ENCODE results near the gene BMPR1A.
A peak's percentile ranks its signal among the peaks of the same experiment; 100 is the strongest.

Gene BMPR1A

GRCh38 chr10:86898511-86898910 is 142.1 kb downstream of the BMPR1A start:
- no peaks in the 10 kb centered on the region for H3K27me3 ChIP-seq (ENCODE audit: control insufficient read depth in 2 of 2, insufficient read depth in 2 of 2, low read length in 2 of 2)
- H3K9me3 ChIP-seq (ENCODE audit: control insufficient read depth in 2 of 2, low read length in 2 of 2) = no peaks in the 10 kb centered on the region
- H3K4me3 ChIP-seq (ENCODE audit: low read length in 2 of 2) = no peak overlapping the region
- peaks cover 11 to 12% of the 10 kb centered on the region in 2 donors for H3K36me3 ChIP-seq (ENCODE audit: control insufficient read depth in 2 of 2, insufficient read depth in 2 of 2, low read length in 2 of 2)
- H3K27ac ChIP-seq (ENCODE audit: low read depth in 2 of 2, low read length in 2 of 2) = no peak overlapping the region
- H3K9ac ChIP-seq (ENCODE audit: low read depth in 1 of 2, low read length in 2 of 2) = no peak overlapping the region
- H3K4me1 ChIP-seq (ENCODE audit: control insufficient read depth in 2 of 2, insufficient read depth in 2 of 2, low read length in 2 of 2) = peaks cover 0 to 9% of the 10 kb centered on the region in 2 donors

- Histone ChIP-seq H3K9me3 (ENCODE audit: control insufficient read depth in 2 of 2, low read length in 2 of 2) (no peaks in the 10 kb centered on the region), H3K4me3 (ENCODE audit: low read length in 2 of 2) (no peak overlapping the region), H3K27me3 (ENCODE audit: control insufficient read depth in 2 of 2, insufficient read depth in 2 of 2, low read length in 2 of 2) (no peaks in the 10 kb centered on the region), H3K27ac (ENCODE audit: low read depth in 2 of 2, low read length in 2 of 2) (no peak overlapping the region), H3K36me3 (ENCODE audit: control insufficient read depth in 2 of 2, insufficient read depth in 2 of 2, low read length in 2 of 2) (peaks cover 12% of the 10 kb centered on the region in 2 donors), H3K4me1 (ENCODE audit: control insufficient read depth in 2 of 2, insufficient read depth in 2 of 2, low read length in 2 of 2) (peaks cover 0 to 9% of the 10 kb centered on the region in 2 donors), H3K9ac (ENCODE audit: low read depth in 1 of 2, low read length in 2 of 2) (no peak overlapping the region)
Observed at GRCh38 chr10:86899132-86899531, 142.7 kb downstream of the BMPR1A start.

- no peaks in the 10 kb centered on the region for H3K9me3 ChIP-seq (ENCODE audit: control insufficient read depth in 2 of 2, low read length in 2 of 2)
- peaks cover 0 to 9% of the 10 kb centered on the region in 2 donors for H3K4me1 ChIP-seq (ENCODE audit: control insufficient read depth in 2 of 2, insufficient read depth in 2 of 2, low read length in 2 of 2)
- H3K4me3 ChIP-seq (ENCODE audit: low read length in 2 of 2) = no peak overlapping the region
- no peak overlapping the region for H3K27ac ChIP-seq (ENCODE audit: low read depth in 2 of 2, low read length in 2 of 2)
- H3K27me3 ChIP-seq (ENCODE audit: control insufficient read depth in 2 of 2, insufficient read depth in 2 of 2, low read length in 2 of 2) = no peaks in the 10 kb centered on the region
- H3K36me3 ChIP-seq (ENCODE audit: control insufficient read depth in 2 of 2, insufficient read depth in 2 of 2, low read length in 2 of 2) = peaks cover 13 to 17% of the 10 kb centered on the region in 2 donors
- no peak overlapping the region for H3K9ac ChIP-seq (ENCODE audit: low read depth in 1 of 2, low read length in 2 of 2)
Observed at GRCh38 chr10:86899670-86900276, 143.4 kb downstream of the BMPR1A start.

GRCh38 chr10:86900955-86901354 is 144.5 kb downstream of the BMPR1A start:
- no peak overlapping the region for H3K27ac ChIP-seq (ENCODE audit: low read depth in 2 of 2, low read length in 2 of 2)
- H3K27me3 ChIP-seq (ENCODE audit: control insufficient read depth in 2 of 2, insufficient read depth in 2 of 2, low read length in 2 of 2) = no peaks in the 10 kb centered on the region
- no peak overlapping the region for H3K4me3 ChIP-seq (ENCODE audit: low read length in 2 of 2)
- no peak overlapping the region for H3K9ac ChIP-seq (ENCODE audit: low read depth in 1 of 2, low read length in 2 of 2)
- H3K36me3 ChIP-seq (ENCODE audit: control insufficient read depth in 2 of 2, insufficient read depth in 2 of 2, low read length in 2 of 2) = peaks cover 22 to 23% of the 10 kb centered on the region in 2 donors
- H3K9me3 ChIP-seq (ENCODE audit: control insufficient read depth in 2 of 2, low read length in 2 of 2) = no peaks in the 10 kb centered on the region
- peaks cover 0 to 9% of the 10 kb centered on the region in 2 donors for H3K4me1 ChIP-seq (ENCODE audit: control insufficient read depth in 2 of 2, insufficient read depth in 2 of 2, low read length in 2 of 2)

- Histone ChIP-seq H3K27ac (ENCODE audit: low read depth in 2 of 2, low read length in 2 of 2) (no peak overlapping the region), H3K9me3 (ENCODE audit: control insufficient read depth in 2 of 2, low read length in 2 of 2) (no peaks in the 10 kb centered on the region), H3K4me1 (ENCODE audit: control insufficient read depth in 2 of 2, insufficient read depth in 2 of 2, low read length in 2 of 2) (peaks cover 0 to 9% of the 10 kb centered on the region in 2 donors), H3K27me3 (ENCODE audit: control insufficient read depth in 2 of 2, insufficient read depth in 2 of 2, low read length in 2 of 2) (no peaks in the 10 kb centered on the region), H3K36me3 (ENCODE audit: control insufficient read depth in 2 of 2, insufficient read depth in 2 of 2, low read length in 2 of 2) (peaks cover 28 to 32% of the 10 kb centered on the region in 2 donors), H3K9ac (ENCODE audit: low read depth in 1 of 2, low read length in 2 of 2) (no peak overlapping the region), H3K4me3 (ENCODE audit: low read length in 2 of 2) (no peak overlapping the region)
Observed at GRCh38 chr10:86904600-86904999, 148.2 kb downstream of the BMPR1A start.

GRCh38 chr10:86905429-86905828 is 149.0 kb downstream of the BMPR1A start:
- no peak overlapping the region for H3K27ac ChIP-seq (ENCODE audit: low read depth in 2 of 2, low read length in 2 of 2)
- H3K4me3 ChIP-seq (ENCODE audit: low read length in 2 of 2) = no peak overlapping the region
- no peaks in the 10 kb centered on the region for H3K9me3 ChIP-seq (ENCODE audit: control insufficient read depth in 2 of 2, low read length in 2 of 2)
- H3K4me1 ChIP-seq (ENCODE audit: control insufficient read depth in 2 of 2, insufficient read depth in 2 of 2, low read length in 2 of 2) = peaks cover 0 to 9% of the 10 kb centered on the region in 2 donors
- H3K27me3 ChIP-seq (ENCODE audit: control insufficient read depth in 2 of 2, insufficient read depth in 2 of 2, low read length in 2 of 2) = no peaks in the 10 kb centered on the region
- no peak overlapping the region for H3K9ac ChIP-seq (ENCODE audit: low read depth in 1 of 2, low read length in 2 of 2)
- H3K36me3 ChIP-seq (ENCODE audit: control insufficient read depth in 2 of 2, insufficient read depth in 2 of 2, low read length in 2 of 2) = peaks cover 28 to 32% of the 10 kb centered on the region in 2 donors

GRCh38 chr10:86914734-86915133 is 158.3 kb downstream of the BMPR1A start:
- Histone ChIP-seq H3K4me1 (ENCODE audit: control insufficient read depth in 2 of 2, insufficient read depth in 2 of 2, low read length in 2 of 2) (no peaks in the 10 kb centered on the region), H3K27ac (ENCODE audit: low read depth in 2 of 2, low read length in 2 of 2) (no peak overlapping the region), H3K27me3 (ENCODE audit: control insufficient read depth in 2 of 2, insufficient read depth in 2 of 2, low read length in 2 of 2) (no peaks in the 10 kb centered on the region), H3K9ac (ENCODE audit: low read depth in 1 of 2, low read length in 2 of 2) (no peak overlapping the region), H3K36me3 (ENCODE audit: control insufficient read depth in 2 of 2, insufficient read depth in 2 of 2, low read length in 2 of 2) (peaks cover 14 to 18% of the 10 kb centered on the region in 2 donors), H3K9me3 (ENCODE audit: control insufficient read depth in 2 of 2, low read length in 2 of 2) (no peaks in the 10 kb centered on the region), H3K4me3 (ENCODE audit: low read length in 2 of 2) (no peak overlapping the region)

GRCh38 chr10:86918022-86918471 is 161.6 kb downstream of the BMPR1A start:
- no peak overlapping the region for H3K27ac ChIP-seq (ENCODE audit: low read depth in 2 of 2, low read length in 2 of 2)
- no peak overlapping the region for H3K9ac ChIP-seq (ENCODE audit: low read depth in 1 of 2, low read length in 2 of 2)
- no peaks in the 10 kb centered on the region for H3K9me3 ChIP-seq (ENCODE audit: control insufficient read depth in 2 of 2, low read length in 2 of 2)
- peaks cover 0 to 5% of the 10 kb centered on the region in 2 donors for H3K4me1 ChIP-seq (ENCODE audit: control insufficient read depth in 2 of 2, insufficient read depth in 2 of 2, low read length in 2 of 2)
- no peak overlapping the region for H3K4me3 ChIP-seq (ENCODE audit: low read length in 2 of 2)
- H3K27me3 ChIP-seq (ENCODE audit: control insufficient read depth in 2 of 2, insufficient read depth in 2 of 2, low read length in 2 of 2) = no peaks in the 10 kb centered on the region
- H3K36me3 ChIP-seq (ENCODE audit: control insufficient read depth in 2 of 2, insufficient read depth in 2 of 2, low read length in 2 of 2) = peaks cover 21 to 30% of the 10 kb centered on the region in 2 donors

- Histone ChIP-seq H3K27ac (ENCODE audit: low read depth in 2 of 2, low read length in 2 of 2) (peak overlapping the region in 1 of 2 donors; percentile 7), H3K36me3 (ENCODE audit: control insufficient read depth in 2 of 2, insufficient read depth in 2 of 2, low read length in 2 of 2) (peaks cover 20 to 22% of the 10 kb centered on the region in 2 donors), H3K9ac (ENCODE audit: low read depth in 1 of 2, low read length in 2 of 2) (no peak overlapping the region), H3K4me3 (ENCODE audit: low read length in 2 of 2) (no peak overlapping the region), H3K9me3 (ENCODE audit: control insufficient read depth in 2 of 2, low read length in 2 of 2) (no peaks in the 10 kb centered on the region), H3K4me1 (ENCODE audit: control insufficient read depth in 2 of 2, insufficient read depth in 2 of 2, low read length in 2 of 2) (peaks cover 0 to 5% of the 10 kb centered on the region in 2 donors), H3K27me3 (ENCODE audit: control insufficient read depth in 2 of 2, insufficient read depth in 2 of 2, low read length in 2 of 2) (no peaks in the 10 kb centered on the region)
Observed at GRCh38 chr10:86922553-86922961, 166.1 kb downstream of the BMPR1A start.

GRCh38 chr10:86929468-86930380 is 173.3 kb downstream of the BMPR1A start:
- peaks cover 4 to 9% of the 10 kb centered on the region in 2 donors for H3K36me3 ChIP-seq (ENCODE audit: control insufficient read depth in 2 of 2, insufficient read depth in 2 of 2, low read length in 2 of 2)
- no peaks in the 10 kb centered on the region for H3K4me1 ChIP-seq (ENCODE audit: control insufficient read depth in 2 of 2, insufficient read depth in 2 of 2, low read length in 2 of 2)
- H3K4me3 ChIP-seq (ENCODE audit: low read length in 2 of 2) = no peak overlapping the region
- no peak overlapping the region for H3K27ac ChIP-seq (ENCODE audit: low read depth in 2 of 2, low read length in 2 of 2)
- no peak overlapping the region for H3K9ac ChIP-seq (ENCODE audit: low read depth in 1 of 2, low read length in 2 of 2)
- H3K9me3 ChIP-seq (ENCODE audit: control insufficient read depth in 2 of 2, low read length in 2 of 2) = no peaks in the 10 kb centered on the region
- H3K27me3 ChIP-seq (ENCODE audit: control insufficient read depth in 2 of 2, insufficient read depth in 2 of 2, low read length in 2 of 2) = no peaks in the 10 kb centered on the region
